SIG-M5 (cell line): ENCODE measurements around the gene NAA10.

Experiments
- DNase-seq: peaks from one replicate; lab custom pipeline; 2025; lab: John Stamatoyannopoulos, UW

NAA10 gene

GRCh38 chrX:153948847-153949805 is 14.3 kb upstream of the NAA10 start:
- DNase-seq = no peak

DNA sequence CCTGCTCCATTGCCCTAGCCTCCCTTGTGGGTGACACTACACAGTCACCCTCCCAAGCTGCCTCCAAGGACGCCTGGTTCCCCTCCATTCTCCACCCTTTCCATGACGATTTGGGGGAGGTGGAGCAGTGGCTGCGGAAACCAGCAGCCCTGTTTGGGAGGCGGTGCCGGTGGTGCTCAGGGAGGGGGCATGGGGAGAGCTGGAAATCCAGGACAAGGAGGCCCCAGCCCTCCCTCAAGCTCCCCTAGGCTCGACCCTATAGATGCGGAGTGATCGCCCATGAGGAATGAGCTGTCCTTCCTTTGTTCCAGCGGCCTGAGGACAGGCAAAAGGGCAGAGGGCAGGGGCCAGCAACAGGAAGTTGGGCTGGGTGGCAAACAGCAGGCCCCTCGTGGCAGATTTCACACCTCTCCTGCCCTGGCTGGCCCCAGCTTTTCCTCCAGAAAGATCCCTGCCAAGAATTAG is 13.2 kb upstream of the NAA10 start:
- no peak for DNase-seq

DNA sequence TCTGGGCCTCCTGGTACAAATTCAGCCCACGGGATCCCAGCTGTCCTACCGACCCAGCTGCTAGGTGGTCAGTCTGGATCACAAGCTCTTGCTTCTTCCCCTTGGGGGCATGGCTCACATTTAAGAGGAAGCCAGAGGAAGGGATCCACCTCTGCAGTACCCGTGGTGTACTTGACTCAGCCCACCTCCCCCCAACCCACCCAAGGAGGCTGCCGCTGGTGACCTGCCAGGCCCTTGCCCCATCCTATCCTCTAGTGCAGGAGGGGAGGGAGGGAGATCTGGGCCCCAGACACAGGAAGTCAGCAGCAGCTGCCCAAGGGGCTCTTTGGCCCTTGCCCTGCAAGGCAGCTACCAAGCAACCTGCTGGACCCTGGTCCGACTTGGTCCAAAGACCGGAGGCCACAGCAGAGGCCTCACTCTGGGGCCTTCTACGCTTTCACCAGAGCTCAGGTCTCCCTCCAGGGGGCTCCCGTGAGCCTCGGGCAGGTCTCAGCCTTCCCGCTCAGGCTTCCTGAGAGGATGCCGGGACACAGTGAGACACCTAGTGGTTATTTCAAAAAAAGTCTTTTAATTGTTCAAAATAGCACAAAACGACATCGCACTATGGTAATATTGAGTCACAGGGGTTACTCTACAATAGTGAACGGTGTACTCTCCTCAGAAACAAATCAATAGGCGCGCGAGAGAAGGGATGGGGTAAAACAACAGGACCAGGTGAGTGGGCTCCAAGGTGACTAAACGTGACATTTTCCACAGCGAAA is 12.4 kb upstream of the NAA10 start:
- DNase-seq = no peak

DNA sequence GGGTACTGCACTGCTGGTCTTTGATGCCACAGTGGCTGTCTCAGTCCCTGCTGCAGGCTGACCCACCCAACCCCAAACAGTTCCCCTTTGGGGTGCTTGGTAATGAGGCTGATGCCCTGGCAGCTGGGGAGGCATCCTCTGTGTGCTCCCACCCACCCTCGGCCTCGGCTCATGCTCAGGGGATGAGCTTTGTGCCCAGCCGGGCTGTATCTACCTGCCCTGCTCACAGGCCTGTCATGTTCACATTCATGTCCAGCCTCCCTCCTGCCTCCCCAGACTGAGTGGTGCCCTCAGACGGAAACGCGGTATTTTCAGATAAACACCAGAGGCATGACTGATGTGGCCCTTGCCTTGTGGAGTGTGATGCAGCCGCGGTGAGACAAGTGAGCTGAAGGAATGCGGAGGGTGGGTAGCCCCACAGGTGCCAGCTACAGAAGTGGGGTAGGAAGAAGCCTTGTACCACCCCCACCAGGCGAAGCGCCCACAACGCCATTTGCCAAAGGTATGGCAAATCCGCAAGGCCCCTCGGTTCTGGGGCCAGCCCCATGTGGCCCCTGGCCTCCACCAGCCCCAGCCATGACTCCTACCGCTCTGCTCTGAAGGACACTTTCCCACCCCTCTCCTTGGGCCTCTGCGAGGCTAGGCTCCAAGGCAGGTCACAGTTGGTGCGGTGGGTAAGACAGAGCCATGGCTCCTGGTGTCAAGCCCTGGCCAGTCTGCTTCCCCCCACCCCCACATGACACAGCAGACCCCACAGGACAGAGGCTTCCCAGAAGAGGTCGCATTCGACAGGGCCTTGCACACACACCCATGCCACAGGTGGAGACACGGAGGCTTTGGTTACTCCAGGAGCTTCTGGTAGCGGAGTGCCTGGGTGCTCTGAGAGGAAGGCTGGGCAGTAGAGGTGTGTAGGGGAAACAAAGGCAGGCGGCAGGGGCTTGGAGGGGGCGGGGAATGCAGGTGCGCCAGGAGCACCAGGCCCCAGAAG is 11.4 kb upstream of the NAA10 start:
- no peak for DNase-seq

DNA sequence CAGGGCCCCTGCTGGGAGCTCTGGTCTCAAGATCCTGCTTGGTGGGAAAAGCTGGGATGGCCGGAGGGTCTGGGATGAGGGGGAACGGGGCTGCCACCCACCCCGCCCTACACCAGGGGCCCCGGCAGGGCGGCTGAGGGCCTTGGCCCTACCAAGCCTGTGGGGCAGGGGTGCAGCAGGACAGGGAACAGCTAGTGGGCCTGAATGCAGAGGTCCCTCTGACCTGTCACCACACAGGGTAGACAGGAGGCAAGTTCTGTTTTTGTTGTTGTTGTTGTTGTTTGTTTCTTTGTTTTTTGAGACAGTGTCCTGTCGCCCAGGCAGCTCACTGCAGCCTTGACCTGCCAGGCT is 9.9 kb upstream of the NAA10 start:
- DNase-seq = no peak

- no peak for DNase-seq
Observed at GRCh38 chrX:153944140-153944799, 9.4 kb upstream of the NAA10 start, which contains the start of gene RENBP. RENBP (minus strand) TSS chrX:153944643; CDS start chrX:153944610, 33 bp downstream.

GRCh38 chrX:153941336-153942252 is 6.8 kb upstream of the NAA10 start:
- no peak for DNase-seq

GRCh38 chrX:153939573-153939972 is 4.7 kb upstream of the NAA10 start:
- DNase-seq = no peak

GRCh38 chrX:153938226-153938786 is 3.5 kb upstream of the NAA10 start:
- DNase-seq = no peak

DNA sequence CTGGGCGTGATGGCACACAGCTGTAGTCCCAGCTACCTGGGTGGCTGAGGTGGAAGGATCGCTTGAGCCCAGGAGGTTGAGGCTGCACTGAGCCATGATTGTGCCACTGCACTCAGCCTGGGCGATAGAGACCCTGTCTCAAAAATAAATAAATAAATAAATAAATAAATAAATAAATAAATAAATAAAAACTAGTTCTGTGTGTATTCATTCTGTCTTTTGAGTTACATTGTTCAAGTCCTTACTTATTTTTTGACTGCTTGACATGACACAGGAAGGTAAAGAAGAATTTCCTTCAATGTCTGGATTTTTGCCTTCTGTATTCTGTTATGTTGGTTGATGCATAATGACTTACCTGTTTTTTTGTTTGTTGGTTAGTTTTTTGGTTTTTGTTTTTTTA is 2.2 kb upstream of the NAA10 start:
- no peak for DNase-seq

GRCh38 chrX:153935326-153935851 is 552 bp upstream of the NAA10 start:
- no peak for DNase-seq

GRCh38 chrX:153934148-153934761 is 582 bp downstream of the NAA10 start:
- no peak for DNase-seq

DNA sequence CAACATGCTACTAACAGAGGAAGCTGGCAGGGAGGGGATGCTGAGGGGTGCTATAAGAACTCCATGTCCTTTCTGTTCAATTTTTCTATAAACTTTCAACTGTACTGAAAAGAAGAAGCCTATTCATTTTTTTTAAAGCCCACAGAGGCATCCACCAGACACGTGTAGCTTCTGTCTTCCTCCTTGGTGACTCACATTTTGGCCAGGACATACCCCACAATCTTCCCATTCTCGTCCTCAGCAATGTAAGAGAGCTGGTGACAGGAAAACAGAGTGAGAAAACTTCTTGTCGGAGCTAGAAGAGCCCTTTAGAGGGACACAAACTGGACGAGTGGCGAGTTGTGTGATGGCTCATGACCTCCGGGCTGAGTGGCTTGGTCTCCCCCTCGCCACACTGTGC is 1.1 kb downstream of the NAA10 start:
- DNase-seq = no peak

DNA sequence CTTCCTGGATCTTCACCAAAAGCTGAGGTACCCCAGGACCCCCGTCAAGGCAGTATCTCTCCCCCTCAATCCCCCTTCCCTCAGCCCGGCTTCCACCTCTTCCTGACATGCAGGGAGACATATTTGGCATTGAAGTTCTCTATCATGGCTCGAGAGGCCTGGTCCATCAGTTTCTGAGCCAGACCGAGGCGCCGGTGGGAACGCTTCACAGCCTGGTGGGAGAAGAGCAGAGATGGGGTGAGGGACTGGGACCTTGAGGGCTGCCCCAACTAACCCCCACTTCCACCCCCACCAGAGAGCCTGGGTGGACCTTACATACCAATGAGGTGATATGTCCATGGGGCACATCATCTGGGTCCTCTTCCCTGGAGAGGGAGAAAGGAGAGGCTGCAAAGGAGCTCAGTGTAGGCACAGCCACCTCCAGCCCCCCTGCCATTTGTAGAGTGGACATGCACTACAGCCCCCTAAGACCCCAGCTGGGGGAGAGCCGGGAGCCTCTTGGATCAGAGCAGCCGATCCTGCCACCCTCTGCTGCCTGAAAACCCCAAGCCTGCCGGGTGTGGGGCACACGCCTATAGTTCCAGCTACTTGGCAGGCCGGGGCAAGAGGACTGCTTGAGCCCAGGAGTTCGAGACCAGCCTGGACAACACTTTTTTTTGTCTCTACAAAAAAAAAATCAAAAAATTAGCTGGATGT is 2.5 kb downstream of the NAA10 start:
- no peak for DNase-seq

- no peak for DNase-seq
Observed at GRCh38 chrX:153931748-153932147, 3.1 kb downstream of the NAA10 start.

- DNase-seq = no peak
Observed at GRCh38 chrX:153931151-153931550, 3.7 kb downstream of the NAA10 start.

- DNase-seq = no peak
Observed at GRCh38 chrX:153930011-153930910, 4.6 kb downstream of the NAA10 start.
